SK-N-SH (cell line): ENCODE results near the gene CHD9.

Source experiments
- CTCF ChIP-seq: fragments of 200-600 bp; sonication (generic); IDR thresholded peaks from 2 replicates; pipeline ENCODE4 v1.6.1; 2017; ENCODE audit warnings: antibody characterized with exemption, mild to moderate bottlenecking, moderate library complexity
- EP300 ChIP-seq, 2 experiments: IDR thresholded peaks; 2 replicates each; pipeline versions ENCODE4 v1.4.0 to v1.6.1; 2012; ENCODE audit warnings: borderline replicate concordance in 1 of 2, low read depth in 1 of 2, low read length in 1 of 2
- EZH2phosphoT487 ChIP-seq: fragments of 200-600 bp; sonication (generic); IDR thresholded peaks from 2 replicates; pipeline ENCODE4 v1.6.1; 2017; ENCODE audit warnings: low read depth, mixed run types, mild to moderate bottlenecking, antibody characterized with exemption, moderate library complexity, borderline replicate concordance
- FOXM1 ChIP-seq: IDR thresholded peaks from 2 replicates; pipeline ENCODE4 v1.4.0; 2012; ENCODE audit warnings: low read depth, mild to moderate bottlenecking
- POLR2AphosphoS5 ChIP-seq: IDR thresholded peaks from 2 replicates; pipeline ENCODE4 v1.6.1; 2012; ENCODE audit warnings: low read depth, low read length
- RAD21 ChIP-seq: IDR thresholded peaks from 2 replicates; pipeline ENCODE4 v1.6.1; 2012; ENCODE audit warnings: mild to moderate bottlenecking, low read length
- REST ChIP-seq: IDR thresholded peaks from 2 replicates; pipeline ENCODE4 v1.6.1; 2012; ENCODE audit warnings: mild to moderate bottlenecking, low read depth, low read length, moderate library complexity
- RFX5 ChIP-seq: IDR thresholded peaks from 2 replicates; pipeline ENCODE4 v1.6.1; 2012; ENCODE audit warnings: mild to moderate bottlenecking, improper control_type of control experiment, low read length
- RXRA ChIP-seq: IDR thresholded peaks from 2 replicates; pipeline ENCODE4 v1.4.0; 2012; ENCODE audit warnings: low read depth, mild to moderate bottlenecking, borderline replicate concordance
- TEAD4 ChIP-seq: IDR thresholded peaks from 2 replicates; pipeline ENCODE4 v1.4.0; 2012; ENCODE audit warnings: mild to moderate bottlenecking, borderline replicate concordance; ENCODE audit not compliant: insufficient read depth
- USF2 ChIP-seq: fragments of 150-350 bp; IDR thresholded peaks from 2 replicates; pipeline ENCODE4 v1.6.1; 2017; ENCODE audit warnings: antibody characterized with exemption, low read length, low read depth, borderline replicate concordance

GRCh38 chr16:53358884-53359283 lies 304.1 kb downstream of the CHD9 start:
- no peak for TF ChIP-seq POLR2AphosphoS5
- TF ChIP-seq CTCF: no peak
- no peak for TF ChIP-seq RXRA
- no peak for TF ChIP-seq USF2
- TF ChIP-seq TEAD4: no peak
- no peak for TF ChIP-seq REST
- no peak for TF ChIP-seq FOXM1
- no peak for TF ChIP-seq EZH2phosphoT487
- no peak for TF ChIP-seq RFX5
- no peak for TF ChIP-seq RAD21
- no peak for TF ChIP-seq EP300 (IDR thresholded peaks at IDR 0.05; ENCODE audit: borderline replicate concordance in 1 of 2, low read depth in 1 of 2, low read length in 1 of 2)
